ENCODE measurements around the gene ABTB1. TPM values are rescaled to one million over a fixed set of nuclear protein-coding genes. Genes with fewer than 3 reads are reported as not detected.
"Not testable (repeated sequence)": the region's sequence is repeated elsewhere in the genome, so short reads cannot be mapped to it uniquely, and the experiment has no call there.

Gene ABTB1
- total RNA-seq, 6 experiments from 2014 or later, result 9.5 to 14.0 (median 11.5) TPM

- TF ChIP-seq, protein P1, sequence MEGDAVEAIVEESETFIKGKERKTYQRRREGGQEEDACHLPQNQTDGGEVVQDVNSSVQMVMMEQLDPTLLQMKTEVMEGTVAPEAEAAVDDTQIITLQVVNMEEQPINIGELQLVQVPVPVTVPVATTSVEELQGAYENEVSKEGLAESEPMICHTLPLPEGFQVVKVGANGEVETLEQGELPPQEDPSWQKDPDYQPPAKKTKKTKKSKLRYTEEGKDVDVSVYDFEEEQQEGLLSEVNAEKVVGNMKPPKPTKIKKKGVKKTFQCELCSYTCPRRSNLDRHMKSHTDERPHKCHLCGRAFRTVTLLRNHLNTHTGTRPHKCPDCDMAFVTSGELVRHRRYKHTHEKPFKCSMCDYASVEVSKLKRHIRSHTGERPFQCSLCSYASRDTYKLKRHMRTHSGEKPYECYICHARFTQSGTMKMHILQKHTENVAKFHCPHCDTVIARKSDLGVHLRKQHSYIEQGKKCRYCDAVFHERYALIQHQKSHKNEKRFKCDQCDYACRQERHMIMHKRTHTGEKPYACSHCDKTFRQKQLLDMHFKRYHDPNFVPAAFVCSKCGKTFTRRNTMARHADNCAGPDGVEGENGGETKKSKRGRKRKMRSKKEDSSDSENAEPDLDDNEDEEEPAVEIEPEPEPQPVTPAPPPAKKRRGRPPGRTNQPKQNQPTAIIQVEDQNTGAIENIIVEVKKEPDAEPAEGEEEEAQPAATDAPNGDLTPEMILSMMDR (IDR thresholded peaks at IDR 0.05), result no peak
- H3K36me3 Mint-ChIP-seq (ENCODE audit: low read depth), result no peaks in the 10 kb centered on the region
- no peak overlapping the region for H3K27ac Mint-ChIP-seq
- no peak overlapping the region for H3K4me3 Mint-ChIP-seq
- H3K9me3 Mint-ChIP-seq, result no peaks in the 10 kb centered on the region
- no peak for DNase-seq
- H3K4me1 Mint-ChIP-seq (ENCODE audit: low read depth), result peaks cover 11% of the 10 kb centered on the region
- H3K27me3 Mint-ChIP-seq (ENCODE audit: insufficient read depth), result peaks cover 12% of the 10 kb centered on the region
Measured at GRCh38 chr3:127650236-127650635, 22.5 kb upstream of the ABTB1 start.

DNA sequence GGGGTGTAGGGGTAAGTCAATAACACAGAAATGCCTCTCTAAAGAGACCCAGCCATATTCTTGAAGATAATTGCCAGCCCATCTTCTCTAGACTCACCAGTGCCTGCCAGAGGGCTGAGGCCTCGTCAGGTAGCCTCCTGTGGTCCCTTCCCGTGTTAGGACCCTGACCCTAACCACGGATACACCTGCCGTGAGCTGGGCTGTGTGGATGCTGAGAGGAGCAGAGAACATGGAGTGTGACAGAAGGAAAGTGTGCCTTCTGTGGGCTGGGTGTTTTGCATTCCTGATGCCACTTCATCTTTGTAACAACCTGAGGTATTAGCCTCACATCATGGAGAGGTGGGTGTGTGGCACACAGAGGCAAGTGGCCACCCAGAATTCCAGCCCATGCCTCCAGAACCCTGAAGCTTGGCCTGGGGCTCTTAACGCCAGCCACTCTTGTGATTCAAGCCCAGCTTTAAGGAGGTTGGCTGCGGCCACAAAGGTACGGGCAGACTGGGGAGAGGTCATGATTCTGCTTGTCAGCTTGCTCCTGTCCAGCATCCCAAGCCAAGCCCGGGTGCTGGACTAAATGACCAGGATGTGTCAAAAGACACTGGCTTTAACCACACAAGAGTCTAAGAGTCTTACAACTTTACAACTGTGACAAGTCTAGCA is 21.1 kb upstream of the ABTB1 start:
- H3K9me3 Mint-ChIP-seq, result no peaks in the 10 kb centered on the region
- no peak overlapping the region for H3K27ac Mint-ChIP-seq
- H3K4me3 Mint-ChIP-seq, result no peak overlapping the region
- H3K27me3 Mint-ChIP-seq (ENCODE audit: insufficient read depth), result peaks cover 8% of the 10 kb centered on the region; the same call in 1 of the 2 replicates
- DNase-seq, result no peak
- TF ChIP-seq, protein P1 (IDR thresholded peaks at IDR 0.05), result no peak
- H3K36me3 Mint-ChIP-seq (ENCODE audit: low read depth), result no peaks in the 10 kb centered on the region
- peaks cover 21% of the 10 kb centered on the region for H3K4me1 Mint-ChIP-seq (ENCODE audit: low read depth)

DNA sequence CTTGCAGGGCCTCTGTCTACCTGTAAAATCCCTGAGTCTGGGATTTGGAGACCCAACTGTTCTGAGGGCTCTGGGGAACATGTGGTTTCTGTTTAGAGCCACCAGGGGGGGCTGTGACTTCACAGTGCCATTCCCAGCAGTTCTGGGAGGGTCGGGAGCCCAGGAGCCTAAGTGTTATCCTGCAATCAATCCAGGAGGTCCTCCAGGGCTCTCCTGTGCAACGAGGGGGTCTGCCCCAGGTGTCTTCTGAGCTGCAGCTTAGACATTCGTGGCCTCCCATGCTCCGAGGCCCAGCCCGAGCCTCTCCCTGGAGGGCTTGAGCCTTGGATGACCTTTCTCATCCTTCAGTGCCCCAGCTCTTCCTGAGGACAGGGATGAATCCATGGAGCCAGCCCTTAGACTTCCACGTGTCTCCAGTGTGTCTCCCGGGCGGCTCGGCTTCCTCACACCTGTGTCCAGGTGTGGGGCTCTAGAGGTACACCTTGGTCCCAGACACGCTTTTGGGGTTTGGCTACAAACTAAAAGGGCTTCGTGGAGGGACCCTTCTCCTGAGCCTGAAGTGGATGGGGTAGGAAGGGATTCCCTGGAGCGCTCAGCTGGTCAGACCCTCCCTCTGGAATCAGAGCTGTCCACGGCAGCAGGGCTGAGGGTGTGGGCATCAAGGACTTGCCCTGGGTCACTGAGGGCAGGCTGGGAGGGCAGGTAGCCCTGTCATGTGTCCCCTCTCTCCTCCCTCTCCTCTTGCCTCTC is 20.3 kb upstream of the ABTB1 start:
- TF ChIP-seq, protein P1 (IDR thresholded peaks at IDR 0.05), result peak; percentile 97
- Mint-ChIP-seq H3K36me3 (ENCODE audit: low read depth) (no peaks in the 10 kb centered on the region), H3K27ac (no peak overlapping the region), H3K27me3 (ENCODE audit: insufficient read depth) (peaks cover 8% of the 10 kb centered on the region; the same call in 1 of the 2 replicates), H3K4me1 (ENCODE audit: low read depth) (peaks cover 21% of the 10 kb centered on the region), H3K4me3 (no peak overlapping the region), H3K9me3 (no peaks in the 10 kb centered on the region)
- no peak for DNase-seq

GRCh38 chr3:127654374-127654773 is 18.4 kb upstream of the ABTB1 start:
- H3K27me3 Mint-ChIP-seq (ENCODE audit: insufficient read depth), result peaks cover 5% of the 10 kb centered on the region; the same call in 1 of the 2 replicates
- no peaks in the 10 kb centered on the region for H3K9me3 Mint-ChIP-seq
- no peaks in the 10 kb centered on the region for H3K36me3 Mint-ChIP-seq (ENCODE audit: low read depth)
- no peak overlapping the region for H3K4me3 Mint-ChIP-seq
- peaks cover 34% of the 10 kb centered on the region for H3K4me1 Mint-ChIP-seq (ENCODE audit: low read depth)
- no peak for DNase-seq
- TF ChIP-seq, protein P1 (IDR thresholded peaks at IDR 0.05), result no peak
- H3K27ac Mint-ChIP-seq, result no peak overlapping the region

- H3K4me3 Mint-ChIP-seq; H3K27ac Mint-ChIP-seq; H3K27me3 Mint-ChIP-seq (ENCODE audit: insufficient read depth); H3K36me3 Mint-ChIP-seq (ENCODE audit: low read depth); H3K9me3 Mint-ChIP-seq; DNase-seq: not testable (repeated sequence)
- peaks cover 34% of the 10 kb centered on the region for H3K4me1 Mint-ChIP-seq (ENCODE audit: low read depth)
Measured at GRCh38 chr3:127654993-127655392, 17.8 kb upstream of the ABTB1 start.

DNA sequence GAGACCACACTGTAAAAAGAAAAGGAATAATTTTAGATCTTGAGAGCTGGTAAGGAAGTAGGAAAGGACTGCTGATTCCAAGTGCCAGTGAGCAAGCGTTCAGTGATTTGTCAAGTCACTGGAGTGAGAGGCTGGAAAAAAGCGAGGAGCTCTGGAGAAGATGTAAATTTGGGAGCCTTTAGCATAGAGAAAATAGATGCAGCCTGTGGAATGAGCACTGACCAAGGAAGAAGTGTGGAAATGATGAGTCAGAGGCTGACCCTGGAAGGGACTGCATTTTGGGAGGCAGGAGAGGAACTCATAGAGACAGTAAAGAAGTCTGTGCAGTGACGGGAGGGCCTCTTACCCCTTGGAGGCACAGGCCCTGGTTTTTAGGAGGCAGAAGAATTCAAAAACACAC is 17.1 kb upstream of the ABTB1 start:
- peak; percentile 58 for DNase-seq
- H3K4me1 Mint-ChIP-seq (ENCODE audit: low read depth), result peaks cover 34% of the 10 kb centered on the region
- H3K4me3 Mint-ChIP-seq, result no peak overlapping the region
- no peaks in the 10 kb centered on the region for H3K36me3 Mint-ChIP-seq (ENCODE audit: low read depth)
- TF ChIP-seq, protein P1 (IDR thresholded peaks at IDR 0.05), result no peak
- H3K27ac Mint-ChIP-seq, result peak overlapping the region; percentile 47
- H3K9me3 Mint-ChIP-seq, result no peaks in the 10 kb centered on the region
- H3K27me3 Mint-ChIP-seq (ENCODE audit: insufficient read depth), result no peaks in the 10 kb centered on the region; the same call in 1 of the 2 replicates

Measured in HFFc6 (cell line).